SJCRH30 (cell line): ENCODE results near the gene POP4. TPM values are rescaled to one million over a fixed set of nuclear protein-coding genes. Genes with fewer than 3 reads are reported as not detected.

Experiments used
- DNase-seq, 2 experiments: peaks; one replicate each; pipeline ENCODE4 v3.0.0-alpha.2; 2015 to 2020
- H3K27ac ChIP-seq: fragments of 250-450 bp; sonication (Bioruptor Pico); 2 replicates; pipeline ENCODE4 v1.5.1; 2020; ENCODE audit warnings: mild to moderate bottlenecking, moderate library complexity
- H3K27me3 ChIP-seq: fragments of 250-450 bp; sonication (Bioruptor Pico); 2 replicates; pipeline ENCODE4 v1.5.1; 2020; ENCODE audit warnings: mild to moderate bottlenecking, moderate library complexity
- H3K36me3 ChIP-seq: fragments of 250-450 bp; sonication (Bioruptor Pico); 2 replicates; pipeline ENCODE4 v1.5.1; 2020; ENCODE audit warnings: mild to moderate bottlenecking, moderate library complexity
- H3K4me1 ChIP-seq: fragments of 250-450 bp; sonication (Bioruptor Pico); 2 replicates; pipeline ENCODE4 v1.5.1; 2020; ENCODE audit warnings: mild to moderate bottlenecking, moderate library complexity
- H3K4me3 ChIP-seq: fragments of 250-450 bp; sonication (Bioruptor Pico); 2 replicates; pipeline ENCODE4 v1.5.1; 2020; ENCODE audit warnings: mild to moderate bottlenecking, moderate library complexity
- H3K9me3 ChIP-seq: fragments of 250-450 bp; sonication (Bioruptor Pico); replicated peaks from 2 replicates; pipeline ENCODE4 v1.5.1; 2020; ENCODE audit warnings: mild to moderate bottlenecking, moderate library complexity
- total RNA-seq: library from RNA; depleted of rRNA; stranded (reverse); fragments of >200 nt; shearing (Covaris generic); gene quantifications from 2 replicates; pipeline ENCODE4 v1.2.3, GENCODE V29; 2014

The POP4 gene
- total RNA-seq, 1 experiment from 2014 or later = 81.9 TPM

DNA sequence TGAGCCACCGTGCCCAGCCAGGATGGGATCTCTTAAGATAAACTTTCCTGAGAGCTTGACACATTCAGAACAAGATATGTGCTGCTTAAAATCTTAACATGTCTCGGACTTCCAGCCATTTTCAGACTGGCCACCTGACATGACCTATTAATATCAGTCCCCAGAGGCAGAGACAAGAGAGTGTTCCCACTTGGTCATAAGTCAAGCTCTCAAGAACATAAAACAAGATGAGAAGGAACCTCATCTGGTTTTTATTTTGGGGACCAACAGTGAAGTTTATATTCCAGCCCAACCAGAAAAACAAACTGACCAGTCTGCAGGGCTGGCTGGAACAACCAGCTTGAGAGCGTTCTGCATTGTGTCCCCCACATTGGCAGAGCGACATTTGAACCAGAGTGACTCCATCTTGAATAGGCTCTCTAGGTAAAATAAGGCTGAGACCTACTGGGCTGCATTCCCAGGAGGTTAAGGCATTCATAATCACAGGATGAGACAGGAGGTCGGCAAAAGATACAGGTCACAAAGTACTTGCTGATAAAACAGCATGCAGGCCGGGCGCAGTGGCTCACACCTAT lies 37.4 kb downstream of the POP4 start:
- Histone ChIP-seq H3K27ac (no peak overlapping the region), H3K9me3 (no peaks in the 10 kb centered on the region), H3K4me3 (no peak overlapping the region), H3K27me3 (peaks cover 13% of the 10 kb centered on the region), H3K36me3 (no peaks in the 10 kb centered on the region), H3K4me1 (no peaks in the 10 kb centered on the region)
- DNase-seq = no peak

DNA sequence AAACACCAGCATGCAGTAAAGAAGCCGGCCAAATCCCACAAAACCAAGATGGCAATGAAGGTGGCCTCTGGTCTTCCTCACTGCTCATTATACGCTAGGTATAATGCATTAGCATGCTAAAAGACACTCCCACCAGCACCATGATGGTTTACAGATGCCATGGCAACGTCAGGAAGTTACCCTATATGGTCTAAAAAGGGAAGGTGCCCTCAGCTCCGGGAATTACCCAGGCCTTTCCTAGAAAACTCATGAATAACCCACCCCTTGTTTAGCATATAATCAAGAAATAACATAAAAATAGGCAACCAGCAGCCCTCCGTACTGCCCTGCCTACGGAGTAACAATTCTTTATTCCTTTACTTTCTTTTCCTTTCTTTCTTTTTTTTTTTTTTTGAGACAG lies 38.1 kb downstream of the POP4 start:
- no peaks in the 10 kb centered on the region for H3K9me3 ChIP-seq
- DNase-seq = no peak
- no peaks in the 10 kb centered on the region for H3K36me3 ChIP-seq
- H3K4me3 ChIP-seq = no peak overlapping the region
- H3K4me1 ChIP-seq = no peaks in the 10 kb centered on the region
- H3K27me3 ChIP-seq = peaks cover 13% of the 10 kb centered on the region
- no peak overlapping the region for H3K27ac ChIP-seq

DNA sequence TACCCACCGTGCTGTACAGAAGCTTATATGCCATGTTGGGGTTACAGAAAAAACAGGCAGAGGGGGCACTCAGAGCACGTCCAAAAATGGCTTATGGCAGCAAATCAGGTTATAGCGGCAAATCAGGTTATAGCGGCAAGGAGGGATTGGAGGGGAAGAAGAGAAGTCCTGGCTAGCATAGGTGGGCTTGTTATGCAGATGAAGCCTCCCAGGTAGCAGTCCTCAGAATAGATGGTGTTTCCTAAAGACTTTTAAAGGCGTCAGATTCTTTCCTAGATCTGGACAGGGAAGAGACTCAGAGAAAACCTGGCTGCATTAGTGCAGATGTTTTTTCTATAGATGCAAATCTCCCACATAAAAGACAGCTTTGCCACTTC lies 39.4 kb downstream of the POP4 start:
- Histone ChIP-seq H3K9me3 (no peaks in the 10 kb centered on the region), H3K4me3 (no peak overlapping the region), H3K27ac (no peak overlapping the region), H3K36me3 (no peaks in the 10 kb centered on the region), H3K27me3 (peaks cover 13% of the 10 kb centered on the region), H3K4me1 (no peaks in the 10 kb centered on the region)
- no peak for DNase-seq

DNA sequence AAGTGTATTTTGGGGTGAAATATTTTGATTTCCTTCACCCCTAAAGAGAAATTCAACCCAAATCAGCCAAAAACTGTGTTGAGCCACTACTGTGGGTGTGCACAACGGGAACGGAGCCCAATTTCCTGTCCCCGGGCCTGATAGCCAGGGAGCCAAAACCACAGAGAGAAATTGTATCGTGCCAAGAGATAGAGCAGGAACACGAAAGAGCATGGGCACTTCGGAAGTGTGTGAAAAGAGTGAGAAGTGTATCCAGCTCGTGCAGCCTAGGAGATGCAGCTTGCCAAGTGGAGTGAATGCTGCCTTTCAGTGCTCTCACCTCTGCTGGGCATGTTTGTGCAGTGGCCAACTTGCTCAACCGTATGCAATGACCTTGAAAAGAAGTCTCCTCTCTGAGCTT lies 39.8 kb downstream of the POP4 start:
- peak in 1 of 2 experiments; percentile 14 for DNase-seq
- Histone ChIP-seq H3K4me1 (no peaks in the 10 kb centered on the region), H3K36me3 (no peaks in the 10 kb centered on the region), H3K4me3 (no peak overlapping the region), H3K9me3 (no peaks in the 10 kb centered on the region), H3K27ac (no peak overlapping the region), H3K27me3 (peaks cover 13% of the 10 kb centered on the region)

DNA sequence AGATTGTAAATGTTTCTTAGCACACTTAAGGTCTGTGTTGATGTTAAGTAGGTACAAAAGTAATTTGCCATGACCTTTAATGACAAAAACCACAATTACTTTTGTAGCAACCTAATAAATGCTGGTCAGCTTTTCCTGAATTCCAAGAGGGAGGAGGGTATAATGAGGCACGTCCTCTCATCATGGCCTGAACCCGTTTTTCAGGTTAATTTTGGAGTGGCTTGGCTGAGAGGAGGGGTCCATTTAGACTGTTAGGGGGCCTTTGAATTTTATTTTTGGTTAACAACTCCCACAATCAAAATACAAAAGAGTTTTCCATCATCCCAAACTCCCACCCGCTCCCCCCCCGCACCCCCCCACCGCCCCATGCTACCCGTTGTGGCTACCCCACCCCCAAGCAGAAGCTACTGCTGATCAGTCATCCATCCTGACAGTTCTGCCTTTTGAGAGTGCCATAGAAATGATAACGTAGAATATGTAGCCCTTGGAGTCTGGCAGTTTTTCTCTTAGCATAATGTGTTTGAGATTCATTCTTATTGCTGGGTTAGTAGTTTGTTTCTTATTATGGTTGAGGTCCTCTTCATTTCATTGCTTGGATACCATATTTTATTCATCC lies 44.8 kb downstream of the POP4 start:
- peaks cover 9% of the 10 kb centered on the region; the same call in 1 of the 2 replicates for H3K27me3 ChIP-seq
- no peak overlapping the region for H3K27ac ChIP-seq
- no peak for DNase-seq
- H3K36me3 ChIP-seq = no peaks in the 10 kb centered on the region
- no peaks in the 10 kb centered on the region for H3K4me1 ChIP-seq
- no peak overlapping the region for H3K4me3 ChIP-seq
- H3K9me3 ChIP-seq = peaks cover 6% of the 10 kb centered on the region; the same call in 1 of the 2 replicates

DNA sequence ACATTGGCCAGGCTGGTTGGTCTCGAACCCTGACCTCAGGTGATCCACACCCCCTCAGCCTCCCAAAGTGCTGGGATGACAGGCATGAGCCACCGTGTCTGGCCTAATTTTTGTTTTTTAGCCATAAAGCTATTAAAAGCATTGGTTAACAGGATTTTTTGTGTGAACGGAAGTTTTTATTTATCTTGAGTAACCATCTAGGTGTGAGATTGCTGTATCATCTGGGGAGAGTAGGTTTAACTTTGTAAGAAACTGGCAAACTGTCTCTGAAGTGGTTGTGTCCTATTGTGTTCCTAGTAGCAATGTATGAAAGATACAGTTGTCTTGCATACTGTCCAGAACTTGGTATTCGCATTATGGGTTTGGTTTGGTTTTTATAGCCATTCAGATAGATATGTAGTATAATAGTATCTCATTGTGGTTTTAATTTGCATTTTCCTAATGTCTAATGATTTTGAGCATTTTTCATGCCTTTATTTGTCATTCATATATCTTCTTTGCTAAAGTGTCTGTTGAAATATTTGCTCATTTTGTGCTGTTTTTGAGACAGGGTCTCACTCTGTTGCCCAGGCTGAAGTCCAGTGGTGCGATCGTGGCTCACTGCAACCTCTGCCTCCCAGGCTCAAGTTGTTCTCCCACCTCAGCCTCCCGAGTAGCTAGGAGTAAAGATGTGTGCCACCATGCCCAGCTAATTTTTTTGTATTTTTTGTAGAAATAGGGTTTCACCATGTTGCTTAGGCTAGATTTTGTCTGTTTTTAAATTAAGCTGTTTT lies 45.7 kb downstream of the POP4 start:
- no peak overlapping the region for H3K27ac ChIP-seq
- no peak for DNase-seq
- H3K36me3 ChIP-seq = no peaks in the 10 kb centered on the region
- no peak overlapping the region for H3K4me3 ChIP-seq
- 0 out of 2 replicates have a peak, but pooled peaks cover 6% of the 10 kb centered on the region for H3K27me3 ChIP-seq
- peaks cover 6% of the 10 kb centered on the region; the same call in 1 of the 2 replicates for H3K9me3 ChIP-seq
- no peaks in the 10 kb centered on the region for H3K4me1 ChIP-seq

DNA sequence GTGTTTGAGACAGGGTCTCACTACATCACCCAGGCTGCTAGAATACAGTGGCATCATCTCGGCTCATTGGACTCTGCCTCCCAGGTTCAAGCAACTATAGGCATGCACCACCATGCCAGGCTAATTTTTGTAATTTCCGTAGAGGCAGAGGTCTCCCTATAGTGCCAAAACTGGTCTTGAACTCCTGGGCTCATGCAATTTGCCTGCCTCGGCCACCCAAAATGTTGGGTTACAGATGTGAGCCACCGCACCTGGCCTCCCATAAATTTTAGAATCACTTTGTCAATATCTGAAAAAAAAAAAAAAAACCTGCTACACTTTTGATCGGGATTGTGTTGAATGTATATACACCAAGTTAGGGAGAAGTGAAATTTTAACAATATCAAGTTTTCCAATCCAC lies 47.3 kb downstream of the POP4 start:
- H3K9me3 ChIP-seq = peaks cover 6% of the 10 kb centered on the region; the same call in 1 of the 2 replicates
- H3K36me3 ChIP-seq = no peaks in the 10 kb centered on the region
- no peaks in the 10 kb centered on the region for H3K4me1 ChIP-seq
- 0 out of 2 replicates have a peak, but pooled peaks cover 6% of the 10 kb centered on the region for H3K27me3 ChIP-seq
- H3K27ac ChIP-seq = no peak overlapping the region
- no peak for DNase-seq
- H3K4me3 ChIP-seq = no peak overlapping the region

DNA sequence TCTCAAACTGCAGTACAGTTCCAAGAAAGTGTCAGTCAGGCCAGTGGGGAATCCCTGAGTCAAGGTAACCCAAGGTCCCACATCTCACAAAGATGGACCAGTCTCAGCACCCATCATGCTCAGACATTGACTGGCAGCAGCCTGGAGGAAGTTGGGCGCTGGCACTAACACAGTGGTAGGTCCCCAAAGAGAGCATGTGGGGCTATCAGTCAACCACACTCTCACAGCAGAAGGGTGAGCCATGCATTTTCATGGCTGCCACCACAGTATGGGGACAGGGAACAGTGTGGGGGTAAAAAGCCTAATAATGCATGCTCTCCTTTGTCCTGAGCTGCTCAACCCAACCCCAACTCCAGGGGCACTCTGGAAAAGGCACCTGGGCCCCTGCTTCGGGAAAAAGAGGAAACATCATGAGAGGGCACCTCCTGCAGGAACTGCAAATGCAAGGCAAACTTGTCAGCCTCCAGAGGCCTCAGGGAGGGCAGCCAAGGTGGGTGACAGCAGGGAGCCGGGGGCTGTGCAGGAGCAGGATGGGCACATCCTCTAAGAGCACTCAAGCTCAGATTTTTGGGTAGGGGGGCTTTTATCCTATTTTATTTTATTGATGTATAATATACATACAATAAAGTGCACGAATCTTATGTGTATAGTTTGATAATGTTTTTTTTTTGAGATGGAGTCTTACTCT lies 49.7 kb downstream of the POP4 start:
- Histone ChIP-seq H3K4me1 (no peaks in the 10 kb centered on the region), H3K27me3 (0 out of 2 replicates have a peak, but pooled peaks cover 6% of the 10 kb centered on the region), H3K4me3 (no peak overlapping the region), H3K36me3 (no peaks in the 10 kb centered on the region), H3K27ac (no peak overlapping the region), H3K9me3 (peaks cover 6% of the 10 kb centered on the region; the same call in 1 of the 2 replicates)
- DNase-seq = no peak

DNA sequence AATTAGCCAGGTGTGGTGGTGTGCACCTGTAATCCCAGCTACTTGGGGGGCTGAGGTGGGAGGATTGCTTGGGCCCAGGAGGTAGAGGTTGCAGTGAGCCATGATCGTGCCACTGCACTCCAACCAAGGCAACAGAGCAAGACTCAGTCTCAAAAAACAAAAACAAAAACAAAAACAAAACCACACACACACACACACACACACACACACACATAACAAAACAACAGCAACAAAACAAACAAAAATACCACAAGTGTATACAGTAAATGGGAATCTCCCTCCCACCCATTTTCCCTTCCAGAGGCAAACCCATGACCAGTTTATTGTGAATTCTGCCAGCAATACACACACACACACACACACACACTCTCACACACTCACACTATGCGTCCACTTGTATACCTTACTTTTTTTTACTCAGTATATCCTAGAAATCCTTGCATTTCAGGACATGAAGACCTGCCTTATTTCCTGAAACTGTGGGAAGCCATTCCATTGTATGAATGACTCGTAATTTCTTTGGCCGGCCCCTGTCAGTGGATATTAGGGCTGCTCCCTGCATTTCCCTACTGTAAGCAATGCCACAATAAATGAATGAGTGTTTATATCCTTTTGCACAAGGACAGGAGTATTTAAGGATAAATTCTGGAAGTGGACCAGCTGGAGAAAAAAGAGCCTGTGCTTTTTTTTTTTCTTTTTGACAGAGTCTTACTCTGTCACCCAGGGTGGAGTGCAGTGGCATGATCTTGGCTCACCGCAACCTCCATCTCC lies 52.3 kb downstream of the POP4 start:
- Histone ChIP-seq H3K9me3 (peaks cover 6% of the 10 kb centered on the region; the same call in 1 of the 2 replicates), H3K36me3 (no peaks in the 10 kb centered on the region), H3K4me3 (no peak overlapping the region), H3K27me3 (0 out of 2 replicates have a peak, but pooled peaks cover 3% of the 10 kb centered on the region), H3K27ac (no peak overlapping the region), H3K4me1 (peaks cover 15% of the 10 kb centered on the region)
- no peak for DNase-seq

DNA sequence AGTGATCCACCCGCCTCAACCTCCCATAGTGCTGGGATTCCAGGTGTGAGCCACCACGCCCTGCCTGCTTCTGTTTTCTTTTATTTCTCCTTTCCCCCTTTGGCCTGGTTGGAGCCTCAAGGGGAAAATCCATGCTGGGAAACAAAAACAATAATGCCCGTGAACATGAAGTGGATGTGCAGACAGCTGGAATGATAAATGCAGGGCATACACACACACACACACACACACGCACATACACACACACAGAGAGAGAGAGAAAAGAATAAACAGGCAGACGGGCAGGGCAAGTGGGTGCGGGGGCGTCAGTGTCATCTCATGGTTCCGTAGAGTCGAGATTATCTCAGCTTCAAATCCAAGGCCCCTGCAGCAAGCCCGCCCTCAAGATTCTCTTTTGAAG lies 54.8 kb downstream of the POP4 start:
- H3K4me1 ChIP-seq = peaks cover 15% of the 10 kb centered on the region
- H3K9me3 ChIP-seq = no peaks in the 10 kb centered on the region
- no peak overlapping the region for H3K27ac ChIP-seq
- H3K27me3 ChIP-seq = 0 out of 2 replicates have a peak, but pooled peaks cover under 1% of the 10 kb centered on the region
- no peak overlapping the region for H3K4me3 ChIP-seq
- H3K36me3 ChIP-seq = no peaks in the 10 kb centered on the region
- no peak for DNase-seq

DNA sequence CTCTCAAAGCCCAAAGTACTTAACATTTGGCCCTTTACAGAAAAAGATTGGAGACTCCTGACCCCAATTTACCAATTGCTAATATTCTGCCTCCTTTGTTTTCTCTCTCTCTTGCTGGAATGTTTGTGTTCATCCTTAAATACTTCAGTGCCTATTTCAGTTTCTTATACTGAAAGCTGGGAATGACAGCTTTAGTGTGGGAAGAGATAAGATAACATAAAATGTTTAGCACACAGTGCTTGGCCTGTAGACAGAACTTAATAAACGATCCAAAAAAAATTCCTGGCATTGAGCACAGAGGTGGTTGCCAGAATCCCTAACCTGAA lies 56.2 kb downstream of the POP4 start:
- Histone ChIP-seq H3K27me3 (no peaks in the 10 kb centered on the region; the same call in 1 of the 2 replicates), H3K36me3 (no peaks in the 10 kb centered on the region), H3K9me3 (no peaks in the 10 kb centered on the region), H3K4me1 (peaks cover 21% of the 10 kb centered on the region), H3K27ac (peak overlapping the region; percentile 46), H3K4me3 (peak overlapping the region; percentile 22)
- DNase-seq = no peak

DNA sequence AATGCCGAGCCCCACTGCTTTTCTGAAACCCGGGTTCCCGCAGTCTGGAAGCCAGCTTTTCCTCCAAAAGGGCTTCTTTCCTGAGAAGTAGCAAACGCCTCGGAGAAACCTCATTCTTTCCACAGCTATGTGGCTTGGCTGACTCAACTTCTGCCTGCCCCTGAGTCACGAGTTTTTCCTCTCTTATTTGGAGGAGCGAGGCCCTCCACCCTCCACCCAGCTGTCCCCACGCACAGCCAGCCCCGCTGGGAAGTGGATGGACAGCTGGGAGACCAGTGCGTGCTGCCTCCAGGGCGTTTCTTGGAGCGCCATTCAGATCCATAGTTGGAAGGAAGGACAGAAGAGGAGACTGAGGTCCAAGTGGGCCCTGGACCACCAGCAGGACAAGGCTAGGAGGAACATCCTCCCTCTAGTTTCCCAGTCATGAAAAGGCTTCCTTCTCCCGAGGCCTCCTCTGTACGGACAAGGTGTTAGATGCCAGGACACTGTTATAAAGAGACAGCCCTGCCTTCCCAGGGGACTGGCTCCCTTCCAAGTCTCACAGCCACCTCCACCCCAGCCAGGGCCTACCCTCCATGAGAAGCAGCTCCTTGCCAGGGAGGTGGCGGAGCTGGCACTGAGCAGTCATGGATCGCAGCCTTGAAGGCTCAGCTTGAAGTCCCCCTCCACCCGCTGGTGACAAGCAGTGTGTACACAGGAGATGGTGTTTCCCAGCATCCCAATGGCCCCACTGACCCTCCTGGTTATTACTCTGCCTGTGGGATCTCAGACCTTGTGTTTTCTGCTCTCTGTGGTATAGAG lies 56.7 kb downstream of the POP4 start:
- DNase-seq = peak; percentile 80 to 84
- Histone ChIP-seq H3K4me1 (peaks cover 21% of the 10 kb centered on the region), H3K27me3 (no peaks in the 10 kb centered on the region; the same call in 1 of the 2 replicates), H3K4me3 (peak overlapping the region; percentile 22), H3K9me3 (no peaks in the 10 kb centered on the region), H3K36me3 (no peaks in the 10 kb centered on the region), H3K27ac (peak overlapping the region; percentile 46)

DNA sequence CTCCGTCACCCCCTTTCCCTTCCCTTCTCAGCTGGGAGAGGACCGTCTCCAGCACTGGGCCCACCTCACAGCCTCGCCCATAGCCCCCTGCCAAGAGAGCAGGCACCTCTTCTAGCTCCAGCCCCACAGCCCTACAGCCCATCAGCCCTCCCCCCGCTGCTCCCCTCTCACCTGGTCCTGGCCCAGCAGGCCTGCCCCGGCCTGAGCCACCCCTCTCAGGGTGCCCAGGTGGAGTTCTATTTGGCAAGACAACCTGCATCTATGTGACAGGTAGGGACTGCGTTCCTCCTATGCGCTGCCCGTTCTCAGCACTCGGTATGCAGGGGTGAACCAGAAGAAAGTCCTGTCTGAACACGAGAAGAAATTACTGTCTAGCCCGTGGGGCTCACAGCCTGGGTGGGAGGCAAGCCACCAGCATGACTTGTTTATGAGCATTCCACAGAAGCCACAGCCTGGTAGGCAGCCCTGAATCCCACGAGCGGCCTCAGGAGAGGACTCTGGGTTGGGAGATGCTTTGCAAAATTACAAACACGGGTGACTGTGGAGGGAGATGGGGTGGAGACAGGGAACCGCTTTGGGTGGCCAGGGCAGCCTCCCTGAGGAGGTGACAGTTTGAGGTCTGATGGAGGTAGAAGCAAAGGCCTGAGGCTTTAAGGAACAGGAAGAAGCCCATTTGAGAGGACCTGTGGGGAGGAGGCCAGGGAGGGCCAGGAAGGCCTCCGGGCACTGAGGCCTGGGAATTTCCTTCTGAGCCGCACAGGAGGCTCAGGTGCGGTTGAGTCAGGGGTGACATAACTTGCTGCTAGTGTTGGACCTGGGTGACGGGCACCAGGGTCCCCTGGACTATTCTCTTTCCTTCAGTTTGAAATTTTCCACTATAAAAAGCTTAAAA lies 58.0 kb downstream of the POP4 start:
- Histone ChIP-seq H3K9me3 (no peaks in the 10 kb centered on the region), H3K4me1 (peaks cover 21% of the 10 kb centered on the region), H3K27me3 (no peaks in the 10 kb centered on the region; the same call in 1 of the 2 replicates), H3K27ac (no peak overlapping the region), H3K36me3 (no peaks in the 10 kb centered on the region), H3K4me3 (no peak overlapping the region)
- no peak for DNase-seq
